Bronchial epithelial cell (primary cell): ENCODE results near the gene INSYN2A. TPM values are rescaled to one million over a fixed set of nuclear protein-coding genes. Genes with fewer than 3 reads are reported as not detected.
A peak's percentile ranks its signal among the peaks of the same experiment; 100 is the strongest.

Experiments used
- DNase-seq: peaks from one replicate; pipeline ENCODE4 v3.0.0-alpha.2; 2010; ENCODE audit warnings: low read depth
- FAIRE-seq: peaks from 2 replicates; lab custom pipeline; 2011; peaks lifted over from hg19 to GRCh38; lab: Jason Lieb, UNC
- H3K27me3 ChIP-seq: 2 replicates; pipeline ENCODE4 v1.5.1; 2011; ENCODE audit warnings: low read length; ENCODE audit not compliant: control insufficient read depth, insufficient read depth
- H3K36me3 ChIP-seq: 2 replicates; pipeline ENCODE4 v1.5.1; 2011; ENCODE audit warnings: low read length; ENCODE audit not compliant: control insufficient read depth, insufficient read depth
- H3K4me3 ChIP-seq: 2 replicates; pipeline ENCODE4 v1.5.1; 2011; ENCODE audit warnings: mild to moderate bottlenecking, low read depth, low read length, control low read depth
- CTCF ChIP-seq: IDR thresholded peaks from 2 replicates; pipeline ENCODE4 v1.5.1; 2011; ENCODE audit warnings: mild to moderate bottlenecking, moderate library complexity, low read length, control low read depth, inconsistent platforms; ENCODE audit not compliant: insufficient read depth, severe bottlenecking
- total RNA-seq: library from RNA; depleted of rRNA; stranded (reverse); fragments of >200 nt; gene quantifications from 2 replicates; pipeline ENCODE4 v1.2.1, GENCODE V29; 2014

The INSYN2A gene
- total RNA-seq, 1 donor from 2014 or later: not detected

- FAIRE-seq: peak; percentile 92
- peak; percentile 30 for DNase-seq
- H3K4me3 ChIP-seq: no peak overlapping the region
- no peaks in the 10 kb centered on the region for H3K36me3 ChIP-seq
- no peak for TF ChIP-seq CTCF
- no peaks in the 10 kb centered on the region for H3K27me3 ChIP-seq
Observed at GRCh38 chr10:127151541-127151940, 44.9 kb downstream of the INSYN2A start.

DNA sequence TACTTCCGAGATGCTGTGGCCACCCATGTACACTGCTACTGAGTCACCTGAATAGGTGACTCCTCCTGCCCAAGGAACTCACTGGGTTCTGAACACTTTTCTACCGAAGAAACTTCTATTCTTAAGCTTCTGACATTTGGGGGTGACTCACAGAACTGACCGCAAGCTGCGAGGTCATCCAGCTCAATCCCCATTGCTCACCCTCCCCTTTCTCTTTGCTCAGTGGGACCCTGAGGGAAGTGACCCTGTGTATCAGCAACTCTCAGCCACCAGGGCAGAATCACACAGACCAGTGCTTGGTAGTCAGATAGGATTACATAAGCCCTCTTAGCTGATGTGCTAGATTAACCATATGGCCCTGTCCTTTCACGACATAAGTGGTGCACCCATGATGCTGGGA, 46.3 kb downstream of the INSYN2A start:
- TF ChIP-seq CTCF: no peak
- peaks cover 1% of the 10 kb centered on the region for H3K36me3 ChIP-seq
- peak; percentile 55 for DNase-seq
- no peak overlapping the region for H3K4me3 ChIP-seq
- no peak for FAIRE-seq
- H3K27me3 ChIP-seq: no peaks in the 10 kb centered on the region

DNA sequence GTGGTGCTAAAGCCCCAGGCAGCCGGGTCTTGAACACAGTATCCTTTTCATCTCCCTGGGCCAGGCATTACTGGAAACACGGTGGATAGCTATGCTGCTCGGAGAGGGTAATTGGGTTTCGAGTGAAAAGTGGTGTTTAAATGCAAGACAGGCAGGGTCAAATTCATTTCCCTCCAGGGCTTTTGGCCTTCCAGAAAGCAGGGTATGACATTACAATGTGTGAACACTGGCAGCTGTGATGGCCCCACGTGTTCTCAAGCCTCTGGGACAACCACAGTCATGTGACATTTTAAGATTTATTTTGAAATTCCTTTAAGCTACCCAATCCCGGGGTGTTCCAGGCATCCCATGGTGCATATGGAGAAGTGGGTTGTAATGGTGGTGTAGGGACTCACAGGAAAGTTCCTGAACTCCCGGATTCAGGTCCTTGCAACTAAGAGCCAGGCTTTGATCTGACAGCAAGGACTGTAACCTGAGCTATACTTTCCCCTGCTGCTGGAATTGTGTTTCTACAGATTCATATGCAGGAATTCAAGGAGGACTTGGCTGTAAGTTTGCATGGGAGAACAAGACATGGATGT, 46.8 kb downstream of the INSYN2A start:
- FAIRE-seq (no peak), DNase-seq (no peak)
- Histone ChIP-seq H3K4me3 (no peak overlapping the region), H3K27me3 (no peaks in the 10 kb centered on the region), H3K36me3 (peaks cover 1% of the 10 kb centered on the region)
- TF ChIP-seq CTCF: no peak

GRCh38 chr10:127148933-127149220, 47.5 kb downstream of the INSYN2A start:
- Histone ChIP-seq H3K36me3 (peaks cover 1% of the 10 kb centered on the region), H3K4me3 (no peak overlapping the region), H3K27me3 (no peaks in the 10 kb centered on the region)
- DNase-seq: peak; percentile 95
- no peak for TF ChIP-seq CTCF
- FAIRE-seq: peak; percentile 96

DNA sequence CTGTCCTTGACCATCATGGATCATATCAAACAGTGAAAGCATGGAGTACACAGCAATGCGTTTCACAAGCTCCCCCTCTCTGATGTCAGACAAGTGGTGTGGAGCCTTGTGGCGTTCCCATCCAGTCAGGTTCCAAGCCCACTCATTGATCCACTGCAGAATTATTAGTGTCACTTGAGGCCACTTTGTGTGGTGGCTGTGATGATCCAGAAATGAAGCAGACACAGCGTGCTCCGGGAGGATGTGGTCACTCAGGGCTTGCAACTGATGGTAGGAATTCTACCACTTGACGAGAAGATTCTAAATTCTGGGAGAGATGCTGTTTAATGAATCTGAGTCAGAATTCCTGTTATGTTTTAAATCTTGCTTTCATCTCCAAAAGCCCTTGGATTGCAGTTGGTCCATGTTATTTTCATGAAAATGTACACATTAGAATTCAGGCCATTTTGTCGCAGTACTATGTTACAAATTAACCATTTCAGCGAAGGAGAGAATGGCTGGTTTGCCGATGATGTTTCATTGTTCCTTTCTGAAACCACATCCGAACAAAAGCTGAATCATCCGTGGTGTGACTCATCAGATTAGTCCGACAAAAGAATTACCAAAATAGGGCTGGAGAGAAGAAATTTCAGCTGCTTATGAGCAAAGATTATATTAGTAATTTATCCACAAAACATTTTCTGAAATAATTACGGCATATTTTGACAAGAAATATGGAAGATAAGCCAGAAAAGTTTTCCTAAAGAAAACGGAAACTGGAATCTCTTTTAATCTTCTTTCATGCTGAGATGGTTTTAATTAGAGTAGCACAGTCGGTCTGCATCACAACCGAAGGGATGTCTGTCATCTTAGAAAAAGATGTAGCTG, 48.1 kb downstream of the INSYN2A start:
- DNase-seq (peak; percentile 93), FAIRE-seq (peak; percentile 64)
- H3K27me3 ChIP-seq: no peaks in the 10 kb centered on the region
- no peak for TF ChIP-seq CTCF
- H3K36me3 ChIP-seq: peaks cover 1% of the 10 kb centered on the region
- no peak overlapping the region for H3K4me3 ChIP-seq
